Right lobe of liver (tissue), 4 donors: Measurements from ENCODE around the gene DNAJC12.

ENCODE experiments used
- POLR2A ChIP-seq: fragments of 450-650 bp; IDR thresholded peaks from one replicate; pipeline ENCODE4 v1.6.1; 2017; ENCODE audit warnings: antibody characterized with exemption, mild to moderate bottlenecking
- TF ChIP-seq, protein P1 (sequence below), 4 donors: fragments of 200-600 bp in 3 of 4; fragments of 450-650 bp in 1 of 4; IDR thresholded peaks; one replicate each; pipeline versions ENCODE4 v1.5.1 to v1.8.0; 2016 to 2022; ENCODE audit warnings: antibody characterized with exemption in 4 of 4, mild to moderate bottlenecking in 2 of 4
- donor health status: DM: no; HTN: no; CAD: no.
- donor health status: DM: no; HTN: no; CAD: no.
- donor health status: DM: no; HTN: yes; CAD: no.

DNA sequence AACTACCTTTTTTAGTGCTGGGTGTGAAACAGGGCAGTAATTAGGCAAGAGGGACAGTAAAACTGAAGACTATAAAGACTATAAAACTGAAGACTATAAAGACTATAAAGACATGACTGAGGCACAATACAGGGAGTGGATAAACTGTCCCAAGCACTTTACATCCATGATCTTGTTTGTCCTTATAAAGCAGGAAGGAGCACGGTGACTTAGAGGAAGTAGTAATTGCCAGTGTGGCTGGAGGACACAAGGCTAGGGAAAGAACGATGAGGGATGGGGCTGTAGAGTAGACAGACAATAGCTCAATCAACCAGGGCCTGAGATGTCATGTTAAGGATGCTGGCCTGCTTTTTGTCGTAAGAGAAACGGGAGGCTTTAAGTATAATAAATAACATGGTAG lies 26.0 kb downstream of the DNAJC12 start:
- TF ChIP-seq POLR2A: no peak
- TF ChIP-seq, protein P1, sequence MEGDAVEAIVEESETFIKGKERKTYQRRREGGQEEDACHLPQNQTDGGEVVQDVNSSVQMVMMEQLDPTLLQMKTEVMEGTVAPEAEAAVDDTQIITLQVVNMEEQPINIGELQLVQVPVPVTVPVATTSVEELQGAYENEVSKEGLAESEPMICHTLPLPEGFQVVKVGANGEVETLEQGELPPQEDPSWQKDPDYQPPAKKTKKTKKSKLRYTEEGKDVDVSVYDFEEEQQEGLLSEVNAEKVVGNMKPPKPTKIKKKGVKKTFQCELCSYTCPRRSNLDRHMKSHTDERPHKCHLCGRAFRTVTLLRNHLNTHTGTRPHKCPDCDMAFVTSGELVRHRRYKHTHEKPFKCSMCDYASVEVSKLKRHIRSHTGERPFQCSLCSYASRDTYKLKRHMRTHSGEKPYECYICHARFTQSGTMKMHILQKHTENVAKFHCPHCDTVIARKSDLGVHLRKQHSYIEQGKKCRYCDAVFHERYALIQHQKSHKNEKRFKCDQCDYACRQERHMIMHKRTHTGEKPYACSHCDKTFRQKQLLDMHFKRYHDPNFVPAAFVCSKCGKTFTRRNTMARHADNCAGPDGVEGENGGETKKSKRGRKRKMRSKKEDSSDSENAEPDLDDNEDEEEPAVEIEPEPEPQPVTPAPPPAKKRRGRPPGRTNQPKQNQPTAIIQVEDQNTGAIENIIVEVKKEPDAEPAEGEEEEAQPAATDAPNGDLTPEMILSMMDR (IDR thresholded peaks at IDR 0.05): no peak
